Adrenal gland (tissue), 5 donors: ENCODE data around the gene RPL35.

Source experiments
- CTCF ChIP-seq, 6 experiments: fragments of 450-650 bp in 4 of 6; fragments of 200-600 bp in 2 of 6; sonication (generic) in 1 of 6; IDR thresholded peaks; 1 replicate in 5 of 6; 2 replicates in 1 of 6; pipeline versions ENCODE4 v1.5.1 to v1.8.0; 2016 to 2021; ENCODE audit warnings: antibody characterized with exemption in 6 of 6, mild to moderate bottlenecking in 2 of 6, moderate library complexity in 1 of 6
- POLR2A ChIP-seq, 2 donors: fragments of 450-650 bp; IDR thresholded peaks; one replicate each; pipeline ENCODE4 v1.6.1; 2017; ENCODE audit warnings: antibody characterized with exemption in 2 of 2, mild to moderate bottlenecking in 2 of 2, moderate library complexity in 1 of 2
- donor health status: DM: no; HTN: no; CAD: no.

GRCh38 chr9:124840300-124840833 lies 21.4 kb downstream of the RPL35 start:
- TF ChIP-seq CTCF (IDR thresholded peaks at IDR 0.05) (peak in 4 of 6 experiments; percentile 19 to 35 (median 26)), POLR2A (IDR thresholded peaks at IDR 0.05) (no peak)
